WI38 (cell line): ENCODE measurements around the gene DNAI4.
"Not testable (repeated sequence)": the region's sequence is repeated elsewhere in the genome, so short reads cannot be mapped to it uniquely, and the experiment has no call there.

Experiments used
- H3K4me3 ChIP-seq: 2 replicates; pipeline ENCODE4 v1.5.1; 2011; ENCODE audit warnings: low read depth, mild to moderate bottlenecking, control low read depth, low read length
- CTCF ChIP-seq: IDR thresholded peaks from 2 replicates; pipeline ENCODE4 v1.5.1; 2012; ENCODE audit warnings: low read depth, mild to moderate bottlenecking, control low read depth, low read length

DNAI4 gene

GRCh38 chr1:66924756-66925557 is at the start of gene DNAI4, which contains the start of gene MIER1:
DNAI4 (minus strand) TSS chr1:66924856; CDS start chr1:66924831, 25 bp downstream.
MIER1 (plus strand) TSS chr1:66924990; CDS start chr1:66925029, 39 bp downstream.
- TF ChIP-seq CTCF = no peak
- peak within 1 kb of the TSS; percentile 64 for H3K4me3 ChIP-seq

GRCh38 chr1:66968574-66968973 is 43.9 kb upstream of the DNAI4 start:
- TF ChIP-seq CTCF = no peak

GRCh38 chr1:66966188-66966873 is 41.7 kb upstream of the DNAI4 start:
- H3K4me3 ChIP-seq = not testable (repeated sequence)

More at GRCh38 chr1:66968574-66968973, 43.9 kb upstream of the DNAI4 start:
- H3K4me3 ChIP-seq = no peak overlapping the region

- no peak for TF ChIP-seq CTCF
- H3K4me3 ChIP-seq = no peak overlapping the region
Measured at GRCh38 chr1:66957938-66958337, 33.3 kb upstream of the DNAI4 start.

GRCh38 chr1:66954208-66954607 is 29.6 kb upstream of the DNAI4 start:
- no peak overlapping the region for H3K4me3 ChIP-seq
- TF ChIP-seq CTCF = no peak

GRCh38 chr1:66951513-66951912 is 26.9 kb upstream of the DNAI4 start:
- no peak for TF ChIP-seq CTCF
- no peak overlapping the region for H3K4me3 ChIP-seq

- no peak overlapping the region for H3K4me3 ChIP-seq
- TF ChIP-seq CTCF = no peak
Measured at GRCh38 chr1:66947267-66947666, 22.6 kb upstream of the DNAI4 start.
